Globus pallidus (tissue), 1 donor: ENCODE measurements around the gene PEAR1.

Source experiments
- DNase-seq: peaks from one replicate; pipeline ENCODE4 v3.0.0-alpha.2; 2015; ENCODE audit warnings: low spot score

PEAR1 gene

DNA sequence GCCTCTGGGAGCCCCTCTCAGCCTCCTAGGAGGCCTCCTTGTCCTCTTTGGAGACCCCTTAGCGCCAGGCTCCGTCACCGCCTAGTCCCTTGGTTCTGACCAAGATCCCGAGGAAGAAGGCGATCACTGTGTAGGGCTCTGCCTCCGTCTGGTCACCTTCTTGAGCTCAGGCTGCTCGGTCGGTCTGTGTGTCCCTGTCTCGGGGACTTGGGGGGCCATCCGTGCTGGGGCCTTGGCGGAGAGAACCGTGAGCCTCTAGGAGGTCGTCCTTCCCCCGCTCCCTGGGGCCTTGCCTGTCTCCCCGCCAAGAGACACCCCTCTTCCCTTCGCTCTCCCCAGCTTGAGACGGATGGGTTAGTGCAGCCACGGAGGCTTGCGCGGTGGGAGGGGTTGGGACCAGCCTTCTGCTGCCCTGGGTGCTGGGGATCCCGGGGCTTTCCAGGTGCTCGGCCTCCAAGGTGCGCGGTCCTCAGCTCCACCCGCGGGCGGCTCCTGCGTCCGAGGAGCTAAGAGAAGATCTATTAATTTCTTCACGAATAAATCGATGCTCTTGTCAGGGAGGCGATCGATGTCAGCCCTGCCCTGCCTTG is 33.9 kb upstream of the PEAR1 start:
- no peak for DNase-seq

DNA sequence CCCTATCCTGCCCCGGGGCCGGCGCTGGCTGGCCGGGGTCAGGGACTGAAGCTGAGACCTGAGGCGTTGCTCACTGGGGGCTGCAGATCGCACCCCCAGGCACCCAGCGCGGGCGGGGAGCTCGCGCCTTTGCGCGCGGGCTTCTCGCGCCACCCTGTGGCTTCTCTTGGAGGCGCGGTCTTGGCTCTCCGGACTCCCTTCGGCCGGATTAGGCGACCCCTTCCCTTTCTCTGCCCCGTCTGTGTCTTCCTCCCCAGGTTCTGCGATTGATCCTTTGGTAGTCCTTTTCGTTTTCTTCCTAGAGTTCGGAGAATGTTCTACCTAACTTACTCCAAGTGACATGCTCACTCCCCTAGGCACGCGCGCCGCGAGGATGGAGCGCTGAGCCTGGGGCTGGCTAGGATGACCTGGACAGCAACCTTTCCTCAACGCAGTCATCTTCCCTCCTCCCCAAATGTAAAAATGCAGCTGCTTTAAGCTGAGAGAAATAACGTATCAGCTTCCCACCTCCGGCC is 33.3 kb upstream of the PEAR1 start:
- DNase-seq, result peak; percentile 42

DNA sequence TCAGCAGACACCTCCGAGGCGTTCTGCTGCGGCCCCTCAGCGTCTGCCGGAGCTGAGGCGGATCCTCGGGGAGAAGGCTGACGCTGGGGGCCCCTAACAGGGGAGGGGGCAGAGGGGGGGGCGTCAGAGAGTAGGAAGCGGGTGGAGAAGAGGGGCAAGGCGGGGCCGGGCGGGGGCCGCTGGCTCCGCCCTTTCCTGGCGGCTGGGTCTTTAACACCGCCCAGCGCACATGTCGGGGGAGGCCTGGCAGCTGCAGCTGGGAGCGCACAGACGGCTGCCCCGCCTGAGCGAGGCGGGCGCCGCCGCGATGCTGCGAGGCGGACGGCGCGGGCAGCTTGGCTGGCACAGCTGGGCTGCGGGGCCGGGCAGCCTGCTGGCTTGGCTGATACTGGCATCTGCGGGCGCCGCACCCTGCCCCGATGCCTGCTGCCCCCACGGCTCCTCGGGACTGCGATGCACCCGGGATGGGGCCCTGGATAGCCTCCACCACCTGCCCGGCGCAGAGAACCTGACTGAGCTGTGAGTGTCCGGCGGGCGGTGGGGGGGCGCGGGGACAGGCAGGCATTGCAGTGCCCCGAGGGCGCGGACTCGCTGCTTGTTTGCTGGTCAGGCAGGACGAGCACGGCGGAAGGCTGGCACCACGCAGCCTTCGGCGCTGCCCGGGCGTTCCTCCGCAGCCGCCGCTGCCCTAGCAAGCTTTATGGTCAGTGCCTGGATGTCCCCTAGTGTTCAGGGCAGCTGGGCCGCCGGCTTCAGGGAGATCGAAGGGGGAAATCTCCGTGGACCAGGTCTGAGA is 32.7 kb upstream of the PEAR1 start, which contains the start of gene NTRK1:
Gene NTRK1 (plus strand): TSS at position 238 of the 796 bp plus-strand sequence. CDS start 70 bp downstream, at position 308.
- peak; percentile 55 for DNase-seq

DNA sequence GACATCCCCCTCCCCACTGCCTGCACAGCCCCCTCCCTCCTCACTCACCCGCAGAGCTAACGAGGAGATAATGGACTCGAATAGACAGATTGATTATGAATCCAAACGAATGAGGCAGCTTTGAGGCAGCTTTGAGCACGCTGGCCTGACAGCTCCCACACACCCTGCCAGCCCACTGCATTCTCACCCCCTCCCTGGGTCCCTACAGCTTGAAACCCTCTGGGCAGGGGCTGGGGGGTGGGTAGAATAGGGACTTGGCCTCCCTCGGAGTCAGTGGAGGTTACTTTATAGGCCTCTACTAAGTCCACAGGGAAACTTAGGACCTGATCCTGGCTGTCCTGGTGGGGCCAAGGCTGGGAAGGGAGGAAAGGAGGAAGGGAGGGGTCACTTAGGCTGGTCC is 30.9 kb upstream of the PEAR1 start:
- no peak for DNase-seq

DNA sequence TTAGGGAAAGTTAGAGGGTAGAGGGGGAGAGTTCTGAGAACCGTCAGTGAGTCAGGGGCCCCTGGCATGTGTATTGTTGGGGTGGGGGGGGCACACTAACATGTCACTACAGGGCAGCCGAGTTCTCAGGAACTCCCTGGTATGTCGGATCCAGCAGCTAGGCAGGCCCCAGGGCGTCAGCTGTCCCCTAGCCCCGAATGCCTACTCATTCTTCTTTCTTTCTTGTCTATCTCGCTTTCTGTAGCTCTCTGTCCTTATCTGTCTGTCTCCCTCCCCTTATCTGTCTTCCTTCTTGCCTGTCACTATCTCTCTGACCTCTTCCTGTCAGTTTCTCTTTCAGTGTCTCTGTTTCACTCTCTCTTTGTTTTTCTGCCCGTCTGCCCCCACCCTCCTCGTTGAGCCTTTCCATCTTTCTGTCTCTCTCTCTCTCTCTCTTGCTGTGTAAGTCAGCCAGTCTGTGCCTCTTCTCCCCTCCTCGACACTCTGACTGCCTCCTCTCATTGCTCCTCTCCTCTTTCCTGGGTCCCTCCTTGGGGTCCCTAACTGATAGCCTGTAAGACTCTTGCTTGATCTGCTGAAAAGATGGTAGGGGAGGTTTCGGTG is 30.4 kb upstream of the PEAR1 start:
- DNase-seq, result no peak

DNA sequence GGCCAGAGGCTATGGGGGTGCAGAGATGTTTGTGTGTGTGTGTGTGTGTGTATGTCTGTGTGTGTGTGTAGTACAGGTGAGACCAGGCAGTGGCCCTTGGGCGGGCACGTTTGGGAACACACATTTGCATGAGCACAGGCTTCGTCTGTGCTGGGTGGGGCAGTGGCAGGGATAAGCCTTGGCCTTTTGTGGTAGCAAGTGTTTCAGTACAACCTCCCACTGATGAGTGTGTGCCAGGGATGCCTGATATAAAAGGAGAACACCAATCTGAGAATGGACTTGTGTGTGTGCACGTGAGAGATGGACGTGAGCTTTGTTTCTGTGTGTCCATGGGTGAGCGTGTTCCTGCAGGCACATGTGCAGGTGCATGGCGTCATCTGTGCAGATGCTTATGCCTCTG is 29.9 kb upstream of the PEAR1 start:
- no peak for DNase-seq

DNA sequence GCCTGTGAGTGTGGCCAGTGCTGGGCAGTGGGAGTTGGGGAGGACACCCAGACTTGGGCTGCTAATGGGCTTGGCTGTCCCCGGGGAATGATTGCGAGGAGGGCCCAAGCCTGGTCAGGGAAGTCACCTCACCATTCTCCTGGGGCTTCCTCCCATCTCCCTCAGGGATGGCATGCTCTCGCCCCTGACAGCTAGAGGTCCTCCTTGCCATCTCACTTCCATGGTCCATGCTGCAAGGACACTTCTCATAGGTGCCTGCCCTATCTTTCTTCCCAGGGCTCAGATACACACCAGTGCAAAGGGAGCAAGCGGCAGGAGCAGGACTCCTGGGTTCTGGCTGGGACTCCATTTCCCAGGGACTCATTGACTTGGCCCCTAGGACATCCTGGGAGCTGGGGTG is 28.7 kb upstream of the PEAR1 start:
- no peak for DNase-seq

DNA sequence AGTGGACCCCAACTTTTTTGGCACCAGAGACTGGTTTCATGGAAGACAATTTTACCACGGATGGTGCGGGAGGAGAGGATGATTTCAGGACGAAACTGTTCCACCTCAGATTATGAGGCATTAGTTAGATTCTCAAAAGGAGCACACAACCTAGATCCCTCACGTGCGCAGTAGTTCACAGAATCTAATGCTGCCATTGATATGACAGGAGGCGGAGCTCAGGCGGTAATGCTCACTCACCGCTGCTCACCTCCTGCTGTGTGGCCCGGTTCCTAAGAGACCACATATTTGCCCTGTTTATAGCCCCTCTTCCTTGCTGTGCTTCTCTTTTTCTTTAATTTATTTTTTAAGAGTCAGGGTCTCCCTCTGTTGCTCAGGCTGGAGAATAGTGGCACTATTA is 28.3 kb upstream of the PEAR1 start:
- no peak for DNase-seq

DNA sequence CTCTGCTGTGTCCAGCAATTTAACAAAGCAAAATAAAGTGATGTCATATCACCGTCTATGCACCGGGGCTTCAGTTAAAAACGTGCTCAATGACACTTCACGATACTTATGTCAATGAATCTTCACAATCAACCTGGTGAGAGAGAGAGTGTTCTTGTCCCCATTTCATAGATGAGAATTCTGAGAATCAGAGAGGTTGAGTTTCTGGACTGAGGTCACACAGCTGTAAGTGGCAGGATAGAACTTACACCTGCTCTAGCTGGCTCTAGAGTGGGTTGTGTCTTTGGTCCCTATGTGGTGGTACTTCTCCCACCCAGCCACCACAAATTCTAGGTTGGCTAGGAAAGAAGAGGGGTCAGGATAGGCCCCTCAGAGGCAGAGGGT is 27.7 kb upstream of the PEAR1 start:
- no peak for DNase-seq

DNA sequence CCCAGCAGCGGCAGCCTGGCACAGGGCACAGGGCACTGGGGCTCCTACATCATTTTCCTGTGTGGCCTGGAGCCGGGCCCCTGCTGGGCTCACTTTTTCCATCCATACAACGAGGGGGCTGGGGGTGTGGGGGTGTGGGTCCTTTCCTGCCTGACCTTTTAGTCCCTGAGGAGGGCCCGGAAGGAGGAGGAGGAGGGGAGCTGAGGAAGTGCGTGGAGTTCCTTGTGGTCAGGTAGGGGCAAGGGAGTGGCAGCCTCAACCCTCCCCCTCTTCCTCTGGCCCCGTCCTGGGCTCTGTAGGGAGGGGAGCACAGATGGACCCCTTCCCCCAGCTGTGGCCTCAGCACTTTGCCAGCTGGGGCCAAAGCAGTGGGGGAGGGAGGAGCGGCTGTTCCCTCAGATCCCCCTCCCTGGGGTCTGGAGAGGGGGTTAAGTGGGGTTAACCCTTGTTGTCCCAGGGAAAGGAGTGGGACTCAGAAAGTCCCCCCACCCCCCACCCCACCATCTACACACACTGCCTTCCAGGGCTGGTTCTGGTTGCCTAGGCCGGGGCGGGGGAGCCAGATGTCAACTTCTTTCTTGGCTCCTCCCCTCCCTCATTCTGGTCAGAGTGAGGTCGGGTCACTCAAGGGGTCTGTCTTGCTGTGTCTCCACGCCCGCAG is 27.1 kb upstream of the PEAR1 start:
- DNase-seq, result no peak

DNA sequence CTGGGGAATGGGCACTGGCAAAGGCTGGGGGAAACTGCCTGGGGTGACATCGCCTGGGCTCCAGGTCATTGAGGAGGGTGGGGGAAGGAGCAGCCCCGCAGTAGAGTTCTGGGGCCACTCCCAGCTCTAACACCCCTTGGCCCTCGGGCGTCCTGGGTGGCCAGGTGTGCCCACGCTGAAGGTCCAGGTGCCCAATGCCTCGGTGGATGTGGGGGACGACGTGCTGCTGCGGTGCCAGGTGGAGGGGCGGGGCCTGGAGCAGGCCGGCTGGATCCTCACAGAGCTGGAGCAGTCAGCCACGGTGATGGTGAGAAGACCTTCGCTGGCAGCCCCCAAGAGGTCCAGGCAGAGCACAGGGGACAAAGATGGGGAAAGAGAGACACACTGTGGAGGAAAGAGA is 25.2 kb upstream of the PEAR1 start:
- no peak for DNase-seq

DNA sequence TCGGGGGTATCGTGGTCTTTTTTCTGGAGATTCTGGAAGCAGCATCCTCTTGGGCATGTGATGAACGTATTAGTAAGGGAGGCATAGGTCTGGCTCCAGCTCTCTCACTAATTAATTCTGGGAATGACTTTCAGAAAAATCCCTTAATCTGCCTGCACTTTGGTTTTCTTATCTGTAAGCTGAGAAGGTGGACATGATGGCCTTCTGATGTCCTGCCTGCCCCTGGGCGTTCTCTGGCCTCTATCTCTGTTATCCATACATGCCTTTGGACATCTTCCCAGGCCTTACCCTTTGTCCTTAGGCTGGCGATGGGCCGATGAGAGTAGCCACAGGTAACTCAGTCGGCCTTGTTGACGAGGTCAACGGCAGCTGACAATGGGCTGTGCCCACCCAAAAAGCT is 24.1 kb upstream of the PEAR1 start:
- DNase-seq, result no peak

DNA sequence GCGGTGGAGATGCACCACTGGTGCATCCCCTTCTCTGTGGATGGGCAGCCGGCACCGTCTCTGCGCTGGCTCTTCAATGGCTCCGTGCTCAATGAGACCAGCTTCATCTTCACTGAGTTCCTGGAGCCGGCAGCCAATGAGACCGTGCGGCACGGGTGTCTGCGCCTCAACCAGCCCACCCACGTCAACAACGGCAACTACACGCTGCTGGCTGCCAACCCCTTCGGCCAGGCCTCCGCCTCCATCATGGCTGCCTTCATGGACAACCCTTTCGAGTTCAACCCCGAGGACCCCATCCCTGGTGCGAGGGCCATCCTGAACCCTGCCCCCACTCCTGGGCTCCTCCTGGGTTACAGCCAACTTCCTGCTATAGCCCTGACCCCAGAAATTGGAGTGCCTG is 19.9 kb upstream of the PEAR1 start:
- DNase-seq, result no peak

DNA sequence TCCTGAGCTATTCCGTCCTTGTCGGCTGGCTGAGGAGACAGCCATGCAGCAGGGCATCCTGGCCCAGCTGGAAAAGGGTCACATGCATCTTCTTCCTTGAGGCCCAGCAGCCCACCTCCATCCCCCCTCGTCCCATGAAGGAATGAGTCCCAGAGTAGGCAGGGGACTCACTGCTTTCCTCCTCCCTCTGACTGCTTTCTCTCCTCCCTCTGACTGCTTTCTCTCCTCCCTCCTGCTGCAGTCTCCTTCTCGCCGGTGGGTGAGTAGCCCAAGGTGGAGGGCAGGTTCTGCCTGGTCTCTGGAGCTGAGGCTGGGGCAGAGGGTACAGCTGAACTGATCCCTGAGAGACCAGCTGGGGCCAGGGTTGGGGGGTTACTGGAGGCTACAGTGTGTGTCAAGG is 19.4 kb upstream of the PEAR1 start:
- DNase-seq, result no peak

DNA sequence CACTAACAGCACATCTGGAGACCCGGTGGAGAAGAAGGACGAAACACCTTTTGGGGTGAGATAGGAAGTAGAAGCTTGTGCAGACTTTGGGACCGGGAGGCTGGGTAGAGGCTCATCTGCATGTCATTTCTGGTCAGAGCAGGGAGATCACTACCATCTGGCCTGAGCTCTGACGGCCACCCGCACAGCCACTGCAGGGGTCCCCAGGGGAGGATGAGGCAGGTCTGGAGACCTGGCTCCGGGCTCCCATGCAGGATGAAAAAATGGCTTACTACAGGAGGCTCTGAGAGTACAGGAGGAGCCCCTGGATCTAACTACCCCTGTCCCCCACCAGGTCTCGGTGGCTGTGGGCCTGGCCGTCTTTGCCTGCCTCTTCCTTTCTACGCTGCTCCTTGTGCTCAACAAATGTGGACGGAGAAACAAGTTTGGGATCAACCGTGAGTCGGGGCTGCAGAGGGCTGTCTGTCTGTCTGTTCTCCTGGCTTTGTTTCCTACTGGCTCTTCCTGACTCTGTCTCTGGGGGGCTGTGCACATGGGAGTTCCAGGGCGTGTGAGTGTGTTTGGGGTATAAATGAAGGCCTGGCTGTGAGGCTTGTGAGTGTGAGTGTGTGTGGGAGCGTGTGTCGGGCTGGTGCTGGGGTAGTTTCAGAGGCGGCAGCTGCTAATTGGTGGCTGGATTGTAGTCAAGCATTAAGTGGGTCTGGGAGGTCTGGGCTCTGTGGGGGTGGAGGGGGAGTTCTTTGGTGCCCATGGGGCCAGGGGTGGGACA is 18.8 kb upstream of the PEAR1 start:
- DNase-seq, result no peak

DNA sequence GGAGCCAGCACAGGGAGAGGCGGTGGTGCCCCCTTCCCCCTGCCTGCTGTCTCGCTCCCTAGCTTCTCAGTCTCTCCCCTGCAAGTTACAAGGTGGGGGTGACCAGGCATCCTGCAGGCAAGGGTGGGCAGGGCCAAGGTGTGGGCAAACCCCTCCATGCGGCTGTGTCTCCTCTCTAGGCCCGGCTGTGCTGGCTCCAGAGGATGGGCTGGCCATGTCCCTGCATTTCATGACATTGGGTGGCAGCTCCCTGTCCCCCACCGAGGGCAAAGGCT is 18.2 kb upstream of the PEAR1 start:
- DNase-seq, result no peak

DNA sequence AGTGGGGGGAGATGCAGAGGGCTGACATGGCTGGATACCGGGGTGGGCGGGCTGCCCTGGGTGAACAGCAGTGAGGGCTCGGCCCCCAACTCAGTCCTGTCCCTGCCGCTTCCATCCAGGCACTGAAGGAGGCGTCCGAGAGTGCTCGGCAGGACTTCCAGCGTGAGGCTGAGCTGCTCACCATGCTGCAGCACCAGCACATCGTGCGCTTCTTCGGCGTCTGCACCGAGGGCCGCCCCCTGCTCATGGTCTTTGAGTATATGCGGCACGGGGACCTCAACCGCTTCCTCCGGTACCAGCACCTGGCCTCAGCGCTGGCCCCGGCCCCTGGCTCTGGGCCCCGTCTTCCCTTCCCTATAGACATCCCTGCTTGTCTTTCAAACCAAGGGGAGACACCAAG is 17.2 kb upstream of the PEAR1 start:
- DNase-seq, result no peak

DNA sequence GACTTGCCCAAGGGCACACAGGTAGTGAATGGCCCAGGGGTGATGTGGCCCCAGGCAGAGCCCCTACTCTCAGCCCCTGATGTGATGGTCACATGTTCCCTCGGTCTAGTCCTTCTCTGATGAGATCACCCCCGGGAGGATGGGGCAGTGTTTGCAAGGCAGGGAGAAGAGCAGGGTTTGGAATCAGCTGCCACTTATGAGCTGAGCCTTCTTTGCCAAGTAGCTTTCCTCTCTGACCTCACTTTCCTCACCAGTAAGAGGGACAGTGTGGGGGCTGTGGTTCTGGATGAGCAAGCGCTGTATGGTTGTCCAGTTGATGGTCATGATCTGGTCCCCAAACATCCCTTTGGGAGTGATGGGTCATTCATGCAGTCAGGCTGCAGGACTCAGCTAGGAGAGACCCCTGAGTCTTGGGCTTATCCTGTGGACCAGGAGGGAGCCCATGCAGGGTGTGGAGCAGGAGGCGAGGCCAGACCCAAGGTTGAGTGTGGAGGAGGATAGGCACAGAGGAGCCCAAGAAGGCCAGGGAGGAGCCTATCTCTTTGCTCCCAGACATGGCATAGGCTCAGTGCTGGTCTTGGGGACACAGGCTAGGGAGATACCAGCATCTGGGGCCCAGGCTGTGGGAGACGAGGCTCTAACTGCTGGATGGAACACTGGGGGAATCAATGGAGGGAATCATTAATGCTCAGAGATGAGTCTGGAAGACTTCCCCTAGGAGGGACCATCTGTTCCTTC is 15.9 kb upstream of the PEAR1 start:
- DNase-seq, result no peak

DNA sequence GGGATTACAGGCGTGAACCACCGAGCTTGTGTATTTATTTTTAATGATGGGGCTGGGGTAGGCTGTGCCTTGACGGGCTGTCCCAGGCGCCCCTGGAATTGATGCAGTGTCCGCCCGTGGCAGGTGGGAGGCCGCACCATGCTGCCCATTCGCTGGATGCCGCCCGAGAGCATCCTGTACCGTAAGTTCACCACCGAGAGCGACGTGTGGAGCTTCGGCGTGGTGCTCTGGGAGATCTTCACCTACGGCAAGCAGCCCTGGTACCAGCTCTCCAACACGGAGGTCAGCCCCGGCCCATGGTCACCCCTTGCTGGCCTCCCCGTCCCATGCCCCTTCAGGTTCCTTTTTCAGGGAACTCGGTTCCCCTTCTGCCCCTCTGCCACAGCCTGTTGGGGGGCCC is 13.6 kb upstream of the PEAR1 start:
- no peak for DNase-seq

DNA sequence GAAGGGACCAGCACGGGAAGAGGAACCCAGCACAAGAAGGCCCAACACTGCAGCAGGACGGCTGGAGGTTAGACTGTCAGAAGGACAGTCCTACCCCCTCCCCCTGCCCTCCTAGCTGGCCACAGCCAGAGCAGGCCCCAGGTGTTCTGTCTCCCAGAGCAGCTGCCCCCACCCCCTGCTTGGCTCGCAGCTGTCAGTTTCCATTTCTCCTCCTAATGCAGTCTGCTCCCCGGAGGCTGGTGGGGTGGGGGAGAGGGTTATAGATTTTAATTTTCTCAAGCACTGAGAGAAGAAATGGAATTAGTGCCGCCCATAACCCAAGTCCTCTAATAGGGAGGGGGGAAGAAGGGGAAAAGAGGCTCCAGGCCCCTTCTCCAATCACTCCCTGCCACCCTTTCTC is 13.0 kb upstream of the PEAR1 start:
- no peak for DNase-seq

DNA sequence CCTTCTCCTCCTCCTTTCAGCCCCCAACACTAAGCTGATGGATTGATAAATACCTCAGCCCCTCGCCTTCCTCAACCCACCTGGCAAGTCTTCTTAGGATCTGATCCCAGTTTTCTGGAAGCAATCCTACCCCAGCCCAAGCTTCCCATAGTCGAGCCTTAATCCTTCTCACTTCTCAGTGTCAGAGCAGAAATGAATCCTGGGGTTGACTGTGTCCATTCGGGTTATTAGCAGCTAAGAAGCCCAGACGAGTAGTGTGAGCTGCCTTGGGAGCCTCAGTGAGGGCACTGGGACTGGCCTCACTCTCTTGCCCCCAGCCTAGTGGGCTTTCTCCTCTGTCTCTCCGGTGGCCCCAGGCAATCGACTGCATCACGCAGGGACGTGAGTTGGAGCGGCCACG is 12.4 kb upstream of the PEAR1 start:
- DNase-seq, result no peak

DNA sequence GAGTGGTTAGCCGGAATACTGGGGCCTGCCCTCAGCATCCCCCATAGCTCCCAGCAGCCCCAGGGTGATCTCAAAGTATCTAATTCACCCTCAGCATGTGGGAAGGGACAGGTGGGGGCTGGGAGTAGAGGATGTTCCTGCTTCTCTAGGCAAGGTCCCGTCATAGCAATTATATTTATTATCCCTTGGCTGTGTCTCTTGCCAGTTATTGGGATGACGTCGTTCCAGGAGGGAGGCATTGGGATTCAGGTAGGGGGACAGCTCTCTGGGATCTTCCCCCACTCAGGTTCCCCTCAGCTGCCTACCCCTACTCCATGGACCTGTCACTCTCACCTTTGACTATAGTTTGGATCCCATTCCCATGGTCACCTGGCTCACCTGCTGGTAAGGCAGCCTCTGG is 11.9 kb upstream of the PEAR1 start:
- no peak for DNase-seq
